ENCODE results near the gene RFX4. TPM values are rescaled to one million over a fixed set of nuclear protein-coding genes. Genes with fewer than 3 reads are reported as not detected.

Gene RFX4
- total and polyA plus RNA-seq, 7 experiments from 2014 or later = not detected

GRCh38 chr12:106712768-106713167, 130.0 kb downstream of the RFX4 start:
- Histone ChIP-seq H3K27me3 (ENCODE audit: control insufficient read depth in 2 of 2, insufficient read depth in 2 of 2, low read length in 2 of 2) (no peaks in the 10 kb centered on the region), H3K4me1 (ENCODE audit: control insufficient read depth in 2 of 2, insufficient read depth in 2 of 2, low read length in 2 of 2) (no peaks in the 10 kb centered on the region), H3K4me3 (ENCODE audit: low read length) (no peak overlapping the region), H3K9me3 (ENCODE audit: control insufficient read depth in 2 of 3, low read length in 3 of 3) (no peaks in the 10 kb centered on the region), H3K27ac (ENCODE audit: low read depth, low read length) (no peak overlapping the region), H3K36me3 (ENCODE audit: control insufficient read depth in 2 of 3, insufficient read depth in 3 of 3, low read length in 3 of 3) (no peaks in the 10 kb centered on the region)
- ATAC-seq (no peak), DNase-seq (no peak)
- Mint-ChIP-seq H3K36me3 (no peaks in the 10 kb centered on the region), H3K4me3 (no peak overlapping the region), H3K9me3 (no peaks in the 10 kb centered on the region), H3K4me1 (no peaks in the 10 kb centered on the region), H3K27ac (peak overlapping the region in 1 of 9 donors; percentile 5), H3K27me3 (peaks cover 4 to 28% (median 15%) of the 10 kb centered on the region in 5 donors)
- intact Hi-C loops (cut with micrococcal nuclease) = no loop called here
- CTCF ChIA-PET = interaction anchor here (0.6 kb wide), 1 partner anchor 52 kb away, joined by 4 read pairs; no protein-coding TSS in a partner anchor
- POLR2A ChIA-PET = no interaction called here

GRCh38 chr12:106714926-106715325, 132.1 kb downstream of the RFX4 start:
- Mint-ChIP-seq H3K36me3 (no peaks in the 10 kb centered on the region), H3K4me1 (no peaks in the 10 kb centered on the region), H3K27ac (no peak overlapping the region), H3K4me3 (no peak overlapping the region), H3K27me3 (peaks cover 4 to 34% (median 18%) of the 10 kb centered on the region in 5 donors), H3K9me3 (no peaks in the 10 kb centered on the region)
- intact Hi-C loops (cut with micrococcal nuclease) = no loop called here
- Histone ChIP-seq H3K4me1 (ENCODE audit: control insufficient read depth in 2 of 2, insufficient read depth in 2 of 2, low read length in 2 of 2) (no peaks in the 10 kb centered on the region), H3K4me3 (ENCODE audit: low read length) (no peak overlapping the region), H3K27ac (ENCODE audit: low read depth, low read length) (no peak overlapping the region), H3K36me3 (ENCODE audit: control insufficient read depth in 2 of 3, insufficient read depth in 3 of 3, low read length in 3 of 3) (no peaks in the 10 kb centered on the region), H3K9me3 (ENCODE audit: control insufficient read depth in 2 of 3, low read length in 3 of 3) (no peaks in the 10 kb centered on the region), H3K27me3 (ENCODE audit: control insufficient read depth in 2 of 2, insufficient read depth in 2 of 2, low read length in 2 of 2) (no peaks in the 10 kb centered on the region)
- DNase-seq (no peak), ATAC-seq (no peak)
- POLR2A ChIA-PET = no interaction called here
- CTCF ChIA-PET = no interaction called here

GRCh38 chr12:106715582-106715981, 132.8 kb downstream of the RFX4 start:
- ATAC-seq (no peak), DNase-seq (no peak)
- Mint-ChIP-seq H3K27ac (no peak overlapping the region), H3K27me3 (peaks cover 2 to 32% (median 15%) of the 10 kb centered on the region in 5 donors), H3K36me3 (no peaks in the 10 kb centered on the region), H3K4me3 (no peak overlapping the region), H3K4me1 (no peaks in the 10 kb centered on the region), H3K9me3 (no peaks in the 10 kb centered on the region)
- Histone ChIP-seq H3K9me3 (ENCODE audit: control insufficient read depth in 2 of 3, low read length in 3 of 3) (no peaks in the 10 kb centered on the region), H3K4me3 (ENCODE audit: low read length) (no peak overlapping the region), H3K36me3 (ENCODE audit: control insufficient read depth in 2 of 3, insufficient read depth in 3 of 3, low read length in 3 of 3) (no peaks in the 10 kb centered on the region), H3K27me3 (ENCODE audit: control insufficient read depth in 2 of 2, insufficient read depth in 2 of 2, low read length in 2 of 2) (no peaks in the 10 kb centered on the region), H3K27ac (ENCODE audit: low read depth, low read length) (no peak overlapping the region), H3K4me1 (ENCODE audit: control insufficient read depth in 2 of 2, insufficient read depth in 2 of 2, low read length in 2 of 2) (no peaks in the 10 kb centered on the region)
- CTCF ChIA-PET = no interaction called here
- intact Hi-C loops (cut with micrococcal nuclease) = no loop called here
- POLR2A ChIA-PET = no interaction called here

DNA sequence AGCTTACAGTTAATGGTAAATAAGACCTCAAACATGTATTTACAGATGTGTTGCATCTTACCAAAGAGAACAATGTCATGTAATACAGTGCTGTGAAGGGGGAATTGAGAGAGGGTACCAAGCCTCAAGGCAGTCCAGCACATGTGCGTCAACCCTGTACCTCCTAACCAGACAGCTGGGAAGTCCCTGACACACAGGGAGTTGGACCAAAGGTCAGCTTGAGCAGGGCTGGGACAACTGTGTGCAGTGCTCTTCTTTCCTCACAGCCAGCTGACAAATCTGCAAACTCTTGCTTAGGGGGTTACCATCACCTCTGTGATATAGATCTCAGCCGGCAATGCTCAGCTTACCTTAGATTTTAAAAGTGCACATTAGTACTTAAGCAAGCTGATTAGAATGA, 134.9 kb downstream of the RFX4 start:
- ChIA-PET CTCF (no interaction called here), POLR2A (no interaction called here)
- H3K27me3 ChIP-seq (ENCODE audit: control insufficient read depth in 2 of 2, insufficient read depth in 2 of 2, low read length in 2 of 2) = no peaks in the 10 kb centered on the region
- DNase-seq (no peak), ATAC-seq (no peak)
- no peaks in the 10 kb centered on the region for H3K4me1 ChIP-seq (ENCODE audit: control insufficient read depth in 2 of 2, insufficient read depth in 2 of 2, low read length in 2 of 2)
- H3K4me3 ChIP-seq (ENCODE audit: low read length) = no peak overlapping the region
- Mint-ChIP-seq H3K4me1 (peaks cover 0 to 3% (median 0%) of the 10 kb centered on the region in 7 donors), H3K27me3 (peaks cover 0 to 18% (median 11%) of the 10 kb centered on the region in 5 donors), H3K9me3 (no peaks in the 10 kb centered on the region), H3K27ac (no peak overlapping the region), H3K4me3 (no peak overlapping the region), H3K36me3 (no peaks in the 10 kb centered on the region)
- H3K9me3 ChIP-seq (ENCODE audit: control insufficient read depth in 2 of 3, low read length in 3 of 3) = no peaks in the 10 kb centered on the region
- H3K27ac ChIP-seq (ENCODE audit: low read depth, low read length) = no peak overlapping the region
- H3K36me3 ChIP-seq (ENCODE audit: control insufficient read depth in 2 of 3, insufficient read depth in 3 of 3, low read length in 3 of 3) = no peaks in the 10 kb centered on the region
- intact Hi-C loops (cut with micrococcal nuclease) = no loop called here

- ATAC-seq (no peak), DNase-seq (no peak)
- Histone ChIP-seq H3K4me3 (ENCODE audit: low read length) (no peak overlapping the region), H3K9me3 (ENCODE audit: control insufficient read depth in 2 of 3, low read length in 3 of 3) (no peaks in the 10 kb centered on the region), H3K27me3 (ENCODE audit: control insufficient read depth in 2 of 2, insufficient read depth in 2 of 2, low read length in 2 of 2) (no peaks in the 10 kb centered on the region), H3K4me1 (ENCODE audit: control insufficient read depth in 2 of 2, insufficient read depth in 2 of 2, low read length in 2 of 2) (no peaks in the 10 kb centered on the region), H3K36me3 (ENCODE audit: control insufficient read depth in 2 of 3, insufficient read depth in 3 of 3, low read length in 3 of 3) (no peaks in the 10 kb centered on the region), H3K27ac (ENCODE audit: low read depth, low read length) (no peak overlapping the region)
- H3K4me3 Mint-ChIP-seq = no peak overlapping the region
- ChIA-PET CTCF (no interaction called here), POLR2A (no interaction called here)
- intact Hi-C loops (cut with micrococcal nuclease) = no loop called here
- no peaks in the 10 kb centered on the region for H3K9me3 Mint-ChIP-seq
- H3K27ac Mint-ChIP-seq = no peak overlapping the region
- no peaks in the 10 kb centered on the region for H3K36me3 Mint-ChIP-seq
- H3K4me1 Mint-ChIP-seq = peaks cover 0 to 3% (median 0%) of the 10 kb centered on the region in 7 donors
- peaks cover 0 to 13% (median 5%) of the 10 kb centered on the region in 5 donors for H3K27me3 Mint-ChIP-seq
Measured at GRCh38 chr12:106719879-106720278, 137.1 kb downstream of the RFX4 start.

DNA sequence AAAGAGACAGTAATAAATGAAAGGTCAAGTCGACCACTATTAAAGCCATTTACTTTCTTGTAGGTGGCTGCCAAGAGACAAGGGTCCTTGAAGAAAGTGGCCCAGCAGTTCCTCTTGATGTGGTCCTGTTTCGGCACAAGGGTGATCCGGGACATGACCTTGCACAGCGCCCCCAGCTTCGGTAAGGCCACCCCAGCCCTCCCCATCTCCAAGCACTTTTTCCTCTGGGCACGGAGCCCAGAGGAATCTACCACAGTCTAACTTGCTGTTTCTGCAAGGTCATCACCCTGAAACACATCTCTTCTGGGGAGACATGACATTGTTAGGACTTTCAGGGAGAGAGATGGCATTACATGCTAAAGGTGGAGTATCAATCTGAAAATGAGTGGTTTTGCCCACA, 137.9 kb downstream of the RFX4 start:
- H3K36me3 Mint-ChIP-seq = peaks cover 0 to 1% (median 0%) of the 10 kb centered on the region in 5 donors
- no peaks in the 10 kb centered on the region for H3K36me3 ChIP-seq (ENCODE audit: control insufficient read depth in 2 of 3, insufficient read depth in 3 of 3, low read length in 3 of 3)
- POLR2A ChIA-PET = no interaction called here
- ATAC-seq (no peak), DNase-seq (no peak)
- H3K9me3 ChIP-seq (ENCODE audit: control insufficient read depth in 2 of 3, low read length in 3 of 3) = no peaks in the 10 kb centered on the region
- H3K9me3 Mint-ChIP-seq = no peaks in the 10 kb centered on the region
- H3K27ac ChIP-seq (ENCODE audit: low read depth, low read length) = no peak overlapping the region
- CTCF ChIA-PET = no interaction called here
- no peak overlapping the region for H3K27ac Mint-ChIP-seq
- peaks cover 0 to 3% (median 0%) of the 10 kb centered on the region in 7 donors for H3K4me1 Mint-ChIP-seq
- intact Hi-C loops (cut with micrococcal nuclease) = no loop called here
- H3K4me1 ChIP-seq (ENCODE audit: control insufficient read depth in 2 of 2, insufficient read depth in 2 of 2, low read length in 2 of 2) = no peaks in the 10 kb centered on the region
- H3K4me3 Mint-ChIP-seq = no peak overlapping the region
- H3K27me3 ChIP-seq (ENCODE audit: control insufficient read depth in 2 of 2, insufficient read depth in 2 of 2, low read length in 2 of 2) = no peaks in the 10 kb centered on the region
- H3K27me3 Mint-ChIP-seq = peaks cover 0 to 13% (median 5%) of the 10 kb centered on the region in 5 donors
- no peak overlapping the region for H3K4me3 ChIP-seq (ENCODE audit: low read length)

- DNase-seq (no peak), ATAC-seq (no peak)
- POLR2A ChIA-PET = no interaction called here
- H3K27ac ChIP-seq (ENCODE audit: low read depth, low read length) = no peak overlapping the region
- H3K36me3 ChIP-seq (ENCODE audit: control insufficient read depth in 2 of 3, insufficient read depth in 3 of 3, low read length in 3 of 3) = no peaks in the 10 kb centered on the region
- H3K36me3 Mint-ChIP-seq = peaks cover 0 to 1% (median 0%) of the 10 kb centered on the region in 5 donors
- H3K4me1 ChIP-seq (ENCODE audit: control insufficient read depth in 2 of 2, insufficient read depth in 2 of 2, low read length in 2 of 2) = no peaks in the 10 kb centered on the region
- no peak overlapping the region for H3K4me3 Mint-ChIP-seq
- no peaks in the 10 kb centered on the region for H3K9me3 ChIP-seq (ENCODE audit: control insufficient read depth in 2 of 3, low read length in 3 of 3)
- no peaks in the 10 kb centered on the region for H3K9me3 Mint-ChIP-seq
- intact Hi-C loops (cut with micrococcal nuclease) = no loop called here
- H3K27ac Mint-ChIP-seq = no peak overlapping the region
- peaks cover 0 to 10% (median 5%) of the 10 kb centered on the region in 5 donors for H3K27me3 Mint-ChIP-seq
- H3K27me3 ChIP-seq (ENCODE audit: control insufficient read depth in 2 of 2, insufficient read depth in 2 of 2, low read length in 2 of 2) = no peaks in the 10 kb centered on the region
- no peak overlapping the region for H3K4me3 ChIP-seq (ENCODE audit: low read length)
- CTCF ChIA-PET = interaction anchor here (0.6 kb wide), 1 partner anchor 409 kb away, joined by 3 read pairs; no protein-coding TSS in a partner anchor
- peaks cover 0 to 3% (median 0%) of the 10 kb centered on the region in 7 donors for H3K4me1 Mint-ChIP-seq
Measured at GRCh38 chr12:106721915-106722314, 139.1 kb downstream of the RFX4 start.
